NK-92 treated with Interleukin-12 subunit alpha and Interleukin-12 subunit beta, amount 100 ng/mL, for 24 hours (cell line): ENCODE data around the gene MTHFD1L.

Experiments
- DNase-seq: peaks from one replicate; lab custom pipeline; 2025; lab: John Stamatoyannopoulos, UW

MTHFD1L gene

GRCh38 chr6:150898399-150899170 lies 33.1 kb downstream of the MTHFD1L start:
- DNase-seq, result no peak

GRCh38 chr6:150899231-150899630 lies 33.7 kb downstream of the MTHFD1L start:
- DNase-seq, result no peak

- DNase-seq, result no peak
Measured at GRCh38 chr6:150900049-150900448, 34.5 kb downstream of the MTHFD1L start.

GRCh38 chr6:150902142-150902776 lies 36.8 kb downstream of the MTHFD1L start:
- no peak for DNase-seq

GRCh38 chr6:150905769-150906168 lies 40.3 kb downstream of the MTHFD1L start:
- DNase-seq, result no peak

DNA sequence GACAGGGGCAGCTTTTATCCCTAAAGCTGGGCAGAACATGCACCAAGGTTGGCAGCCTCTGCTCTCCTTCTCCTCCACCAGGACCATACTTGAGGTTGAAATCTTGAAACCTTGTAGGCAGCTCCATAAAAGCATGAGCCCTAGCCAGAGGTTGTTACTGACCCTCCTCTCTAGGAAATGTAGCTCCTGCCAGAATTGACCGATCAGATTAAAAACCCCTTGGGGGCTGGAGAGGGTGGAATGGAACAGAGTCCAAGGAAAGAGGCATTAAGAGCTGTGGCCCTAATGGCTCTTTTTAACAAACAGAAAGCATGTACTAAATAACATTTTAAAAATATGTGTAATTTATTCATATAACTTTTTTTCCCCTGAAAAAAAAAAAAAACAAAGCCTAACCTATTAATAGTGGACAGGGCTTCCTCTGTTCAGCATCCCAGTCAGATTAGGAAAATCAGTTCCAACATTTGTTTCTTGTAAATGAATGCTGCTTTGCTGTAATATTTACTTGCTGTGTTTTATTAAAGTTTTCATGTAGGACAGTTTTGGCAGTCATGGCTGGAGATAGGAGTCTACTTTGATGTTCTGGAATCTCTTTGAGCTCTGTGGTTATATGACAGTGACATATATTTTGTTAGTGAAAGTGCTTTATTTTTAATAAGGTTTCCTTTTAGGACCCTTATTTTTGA lies 41.3 kb downstream of the MTHFD1L start:
- no peak for DNase-seq

GRCh38 chr6:150907383-150907782 lies 41.9 kb downstream of the MTHFD1L start:
- DNase-seq, result no peak

- no peak for DNase-seq
Measured at GRCh38 chr6:150908901-150909300, 43.4 kb downstream of the MTHFD1L start.

- DNase-seq, result no peak
Measured at GRCh38 chr6:150910561-150910960, 45.1 kb downstream of the MTHFD1L start.

GRCh38 chr6:150914372-150914771 lies 48.9 kb downstream of the MTHFD1L start:
- DNase-seq, result no peak

- DNase-seq, result no peak
Measured at GRCh38 chr6:150915131-150915879, 49.8 kb downstream of the MTHFD1L start.

DNA sequence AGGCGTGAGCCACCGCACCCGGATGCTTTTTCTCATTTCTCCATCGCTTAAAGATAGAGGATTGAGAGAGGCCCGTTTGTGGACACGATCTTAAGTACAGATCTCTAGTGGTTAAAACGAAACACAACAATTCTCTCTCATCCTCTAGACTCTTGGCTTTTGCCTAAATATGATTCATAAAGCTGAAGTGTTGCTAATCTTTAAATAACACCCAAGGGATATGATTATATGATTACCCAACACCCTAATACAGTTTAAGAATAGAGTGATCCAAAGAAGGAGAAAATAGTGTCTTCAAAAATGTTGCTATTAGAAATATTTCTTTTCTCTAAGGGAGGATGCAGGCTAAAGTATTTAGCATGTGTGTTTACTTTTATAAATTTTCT lies 50.4 kb downstream of the MTHFD1L start:
- DNase-seq, result no peak

- DNase-seq, result no peak
Measured at GRCh38 chr6:150919938-150920337, 54.4 kb downstream of the MTHFD1L start.

GRCh38 chr6:150922137-150922536 lies 56.6 kb downstream of the MTHFD1L start:
- no peak for DNase-seq

DNA sequence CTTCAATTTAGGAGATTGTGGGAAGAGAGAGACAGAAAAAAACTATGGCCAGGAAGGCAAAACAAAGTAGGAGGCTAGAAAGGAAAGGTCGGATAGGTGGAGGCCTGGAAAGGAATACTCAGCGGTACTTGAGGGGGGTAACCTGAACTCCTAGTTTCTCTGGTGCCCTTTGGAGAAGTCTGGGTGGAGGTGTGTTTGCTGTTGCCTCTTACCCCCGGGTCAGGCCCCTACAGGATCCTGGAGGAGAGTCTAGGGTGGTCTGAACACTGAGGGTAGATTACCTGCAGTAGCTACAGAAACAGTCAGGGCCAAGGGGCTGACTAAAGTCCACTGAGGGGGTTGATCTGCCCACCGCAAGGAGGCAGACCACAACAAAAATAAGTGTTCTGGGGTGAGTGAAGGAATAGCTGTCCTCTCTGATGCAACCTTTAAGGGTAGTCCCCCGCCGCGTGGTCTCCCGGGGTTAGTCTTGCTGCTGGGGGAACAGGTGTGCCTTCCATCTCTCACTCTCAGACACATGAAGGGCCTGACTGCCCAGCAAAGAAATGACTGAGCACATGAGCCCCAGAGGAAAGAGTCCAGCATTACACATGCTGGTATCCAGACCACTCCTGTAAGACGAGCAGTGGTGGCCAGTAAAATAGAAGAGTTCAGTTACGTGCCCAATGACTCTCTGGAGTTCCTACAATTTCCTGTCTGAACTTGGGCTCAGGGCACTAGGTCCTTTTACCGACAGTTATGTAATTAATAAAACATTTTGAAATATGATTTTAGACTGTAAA lies 59.5 kb downstream of the MTHFD1L start:
- DNase-seq, result no peak

- DNase-seq, result no peak
Measured at GRCh38 chr6:150925590-150925928, 60.1 kb downstream of the MTHFD1L start.

DNA sequence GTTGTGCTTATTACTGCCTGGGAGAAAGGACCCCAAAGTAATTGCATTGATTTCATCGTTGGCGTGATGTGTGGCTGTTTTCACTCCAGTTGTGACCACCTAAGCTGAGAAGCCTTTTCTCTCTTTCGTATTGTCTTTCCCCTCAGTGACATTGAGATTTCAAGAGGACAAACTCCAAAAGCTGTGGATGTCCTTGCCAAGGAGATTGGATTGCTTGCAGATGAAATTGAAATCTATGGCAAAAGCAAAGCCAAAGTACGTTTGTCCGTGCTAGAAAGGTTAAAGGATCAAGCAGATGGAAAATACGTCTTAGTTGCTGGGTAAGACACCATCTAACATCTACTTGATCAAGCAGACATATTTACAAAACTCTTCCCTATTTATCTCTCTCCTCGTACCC lies 60.5 kb downstream of the MTHFD1L start:
- no peak for DNase-seq

DNA sequence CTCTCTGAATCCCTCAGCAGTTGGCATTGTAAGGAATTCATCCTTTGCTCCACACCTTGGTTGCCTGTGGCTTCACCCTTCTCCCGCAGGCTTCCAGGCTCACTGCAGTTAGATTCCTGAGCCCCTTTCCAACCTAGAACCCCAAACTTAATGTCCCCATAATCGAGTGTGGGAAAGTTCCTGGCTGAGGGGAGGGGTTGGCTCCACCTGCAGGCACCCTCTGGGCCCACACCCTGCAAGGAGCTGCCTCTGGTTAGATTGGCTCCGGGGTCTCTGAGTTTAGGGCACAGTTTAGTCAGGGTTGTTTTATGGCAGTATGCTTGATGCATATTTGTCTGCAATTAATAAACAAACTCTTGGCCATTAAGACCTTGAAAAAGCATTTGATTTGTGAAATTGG lies 63.4 kb downstream of the MTHFD1L start:
- no peak for DNase-seq

DNA sequence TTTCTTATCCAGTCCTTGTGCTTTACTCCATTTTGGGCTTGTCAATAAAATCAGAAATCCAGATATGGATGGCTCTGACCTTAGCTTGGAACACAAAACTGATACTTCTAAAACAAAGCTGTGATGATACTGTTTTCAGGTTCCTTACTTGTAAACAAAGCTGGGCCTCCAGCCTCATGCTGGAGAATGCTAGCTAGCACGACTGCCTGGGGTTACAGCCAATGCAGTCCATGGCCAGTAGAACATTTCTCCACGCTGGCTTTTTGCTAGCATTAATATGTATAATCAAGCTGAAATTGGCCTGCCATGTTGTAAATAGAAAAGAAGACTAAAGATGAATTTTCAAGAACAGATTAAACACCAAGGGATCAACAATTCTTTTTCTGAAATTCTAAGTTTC lies 63.9 kb downstream of the MTHFD1L start:
- no peak for DNase-seq

DNA sequence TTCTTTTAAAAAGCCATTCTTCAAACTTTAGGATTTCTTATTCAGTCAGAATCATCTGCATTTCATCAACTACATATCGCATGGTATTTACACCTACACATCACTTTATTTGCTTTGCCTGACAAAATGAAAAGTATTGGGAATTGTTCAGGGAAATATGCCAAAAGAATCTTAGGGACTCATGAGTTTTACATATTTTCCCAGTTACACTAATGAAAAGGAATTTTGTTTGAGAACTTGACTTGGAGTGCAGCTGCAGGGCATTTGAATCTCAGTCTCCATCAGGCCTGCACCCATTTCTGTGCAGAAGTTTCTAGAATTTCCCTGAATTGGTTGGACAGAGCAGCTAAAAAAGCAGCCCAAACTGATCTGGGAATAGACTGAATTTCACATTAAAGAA lies 65.3 kb downstream of the MTHFD1L start:
- no peak for DNase-seq

DNA sequence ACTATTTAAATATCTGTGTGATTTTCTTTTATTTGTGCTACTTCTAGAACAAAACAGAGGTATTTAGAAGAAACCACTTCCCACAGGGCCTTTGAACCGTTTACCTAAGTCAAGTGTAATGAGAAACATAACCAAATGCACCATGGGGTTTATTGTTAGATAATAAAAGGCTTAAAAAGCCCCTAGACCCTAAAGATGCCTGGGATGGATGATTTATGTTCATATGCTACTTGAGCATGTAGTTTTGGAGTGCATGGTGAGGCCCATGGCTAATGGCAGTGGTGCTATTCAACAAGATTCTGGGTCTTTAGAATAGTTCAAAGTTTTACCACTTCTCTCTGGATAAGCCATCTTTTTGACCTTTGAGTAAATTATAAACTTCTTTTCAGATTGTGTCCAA lies 65.9 kb downstream of the MTHFD1L start:
- DNase-seq, result no peak

DNA sequence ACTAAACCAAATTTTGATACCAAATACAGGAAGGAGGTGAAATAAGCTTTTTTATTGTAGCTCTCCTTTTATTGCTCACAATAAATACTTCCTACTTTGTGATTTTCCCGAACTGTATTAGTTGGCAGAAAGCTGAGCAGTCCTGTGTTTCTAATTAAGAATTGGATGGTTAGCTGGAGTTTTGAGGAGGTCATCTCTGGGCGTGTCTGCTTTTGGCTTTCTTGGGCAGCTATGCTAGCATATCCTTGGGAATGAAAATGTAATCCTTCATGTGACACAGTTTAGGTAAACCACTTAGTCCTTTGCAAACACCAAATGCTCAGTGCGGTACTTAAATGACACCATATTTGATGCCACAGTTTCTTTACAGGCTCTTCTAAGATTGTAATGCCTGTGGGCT lies 67.5 kb downstream of the MTHFD1L start:
- DNase-seq, result no peak
